Uterus (tissue), 2 donors: ENCODE measurements around the gene CTTNBP2NL.

Experiments used
- CTCF ChIP-seq, 4 experiments: fragments of 200-600 bp in 2 of 4; fragments of 450-650 bp in 2 of 4; sonication (generic) in 2 of 4; IDR thresholded peaks; one replicate each; pipeline ENCODE4 v1.5.1; 2016 to 2019; ENCODE audit warnings: antibody characterized with exemption in 4 of 4, mild to moderate bottlenecking in 2 of 4, moderate library complexity in 1 of 4
- POLR2A ChIP-seq, 2 donors: fragments of 450-650 bp; IDR thresholded peaks; one replicate each; pipeline ENCODE4 v1.6.1; 2016; ENCODE audit warnings: antibody characterized with exemption in 2 of 2, mild to moderate bottlenecking in 1 of 2, moderate library complexity in 1 of 2

GRCh38 chr1:112507336-112507735 is 111.3 kb downstream of the CTTNBP2NL start:
- TF ChIP-seq CTCF (IDR thresholded peaks at IDR 0.05) (no peak), POLR2A (IDR thresholded peaks at IDR 0.05) (no peak)
